GM10248 (cell line): ENCODE data around the gene GLCE.

Experiments used
- CTCF ChIA-PET: fragments of 300-600 bp; sonication (Branson Sonifier 250); formaldehyde crosslinking; extraction: SDS; loops from one replicate; lab custom pipeline; 2021; ENCODE audit warnings: antibody characterized with exemption; lab: Yijun Ruan, JAX
- POLR2A ChIA-PET: fragments of 350-650 bp; sonication (Branson Sonifier 250); formaldehyde crosslinking; extraction: SDS; loops from one replicate; lab custom pipeline; 2020; ENCODE audit warnings: antibody characterized with exemption; lab: Yijun Ruan, JAX
- DNase-seq: peaks from one replicate; pipeline ENCODE4 v3.0.0; 2012; ENCODE audit errors: extremely low spot score
- TF ChIP-seq, protein P1 (sequence below): IDR thresholded peaks from 2 replicates; pipeline ENCODE4 v1.5.1; 2012; ENCODE audit warnings: mild to moderate bottlenecking, low read depth; ENCODE audit errors: extremely low read depth, missing control alignments, control extremely low read depth

Gene GLCE

DNA sequence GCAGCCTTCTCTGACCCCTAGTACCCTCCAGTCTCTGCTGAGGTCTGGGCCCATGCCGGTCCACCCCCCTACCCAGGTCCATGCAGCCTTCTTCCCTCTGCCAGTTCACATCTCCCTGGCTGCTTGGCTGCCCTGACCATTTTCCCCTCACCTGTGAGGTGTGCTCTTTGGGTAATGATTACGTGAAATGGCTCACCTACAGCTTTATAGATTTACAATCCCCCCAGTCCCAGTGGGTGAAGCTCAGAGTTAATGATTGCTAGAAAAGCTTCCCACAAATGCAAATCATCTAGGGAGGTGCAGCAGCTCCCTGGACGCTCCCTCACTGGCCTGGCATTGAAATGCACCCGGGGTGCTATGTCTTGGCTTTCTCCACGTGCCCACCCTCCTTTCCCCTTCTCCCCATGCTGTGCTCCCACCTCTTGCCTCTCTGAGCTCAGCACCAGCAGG is 157.0 kb downstream of the GLCE start:
- TF ChIP-seq, protein P1, sequence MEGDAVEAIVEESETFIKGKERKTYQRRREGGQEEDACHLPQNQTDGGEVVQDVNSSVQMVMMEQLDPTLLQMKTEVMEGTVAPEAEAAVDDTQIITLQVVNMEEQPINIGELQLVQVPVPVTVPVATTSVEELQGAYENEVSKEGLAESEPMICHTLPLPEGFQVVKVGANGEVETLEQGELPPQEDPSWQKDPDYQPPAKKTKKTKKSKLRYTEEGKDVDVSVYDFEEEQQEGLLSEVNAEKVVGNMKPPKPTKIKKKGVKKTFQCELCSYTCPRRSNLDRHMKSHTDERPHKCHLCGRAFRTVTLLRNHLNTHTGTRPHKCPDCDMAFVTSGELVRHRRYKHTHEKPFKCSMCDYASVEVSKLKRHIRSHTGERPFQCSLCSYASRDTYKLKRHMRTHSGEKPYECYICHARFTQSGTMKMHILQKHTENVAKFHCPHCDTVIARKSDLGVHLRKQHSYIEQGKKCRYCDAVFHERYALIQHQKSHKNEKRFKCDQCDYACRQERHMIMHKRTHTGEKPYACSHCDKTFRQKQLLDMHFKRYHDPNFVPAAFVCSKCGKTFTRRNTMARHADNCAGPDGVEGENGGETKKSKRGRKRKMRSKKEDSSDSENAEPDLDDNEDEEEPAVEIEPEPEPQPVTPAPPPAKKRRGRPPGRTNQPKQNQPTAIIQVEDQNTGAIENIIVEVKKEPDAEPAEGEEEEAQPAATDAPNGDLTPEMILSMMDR = no peak
- ChIA-PET POLR2A (no interaction called here), CTCF (no interaction called here)
- DNase-seq = no peak

DNA sequence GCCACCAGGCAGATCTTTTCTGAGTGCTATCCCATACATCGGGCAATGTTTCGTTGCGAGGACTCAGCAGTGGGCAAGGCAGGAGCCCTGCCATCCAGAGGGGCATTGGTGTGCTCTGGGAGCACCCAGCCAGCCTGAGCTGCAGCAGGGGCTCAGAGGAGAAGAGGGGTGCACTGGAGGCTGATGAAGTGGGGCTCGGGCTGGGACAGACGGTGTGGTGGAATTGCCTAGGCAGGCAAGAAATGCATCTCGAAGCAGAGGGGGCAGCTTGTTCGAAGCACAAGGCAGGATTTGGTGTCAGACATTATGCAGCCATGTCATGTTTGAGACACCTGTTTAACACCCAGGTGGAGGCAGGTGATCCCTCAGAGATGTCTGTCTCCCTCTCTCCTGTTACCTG is 157.6 kb downstream of the GLCE start:
- DNase-seq = no peak
- TF ChIP-seq, protein P1 = no peak
- CTCF ChIA-PET = no interaction called here
- POLR2A ChIA-PET = no interaction called here

DNA sequence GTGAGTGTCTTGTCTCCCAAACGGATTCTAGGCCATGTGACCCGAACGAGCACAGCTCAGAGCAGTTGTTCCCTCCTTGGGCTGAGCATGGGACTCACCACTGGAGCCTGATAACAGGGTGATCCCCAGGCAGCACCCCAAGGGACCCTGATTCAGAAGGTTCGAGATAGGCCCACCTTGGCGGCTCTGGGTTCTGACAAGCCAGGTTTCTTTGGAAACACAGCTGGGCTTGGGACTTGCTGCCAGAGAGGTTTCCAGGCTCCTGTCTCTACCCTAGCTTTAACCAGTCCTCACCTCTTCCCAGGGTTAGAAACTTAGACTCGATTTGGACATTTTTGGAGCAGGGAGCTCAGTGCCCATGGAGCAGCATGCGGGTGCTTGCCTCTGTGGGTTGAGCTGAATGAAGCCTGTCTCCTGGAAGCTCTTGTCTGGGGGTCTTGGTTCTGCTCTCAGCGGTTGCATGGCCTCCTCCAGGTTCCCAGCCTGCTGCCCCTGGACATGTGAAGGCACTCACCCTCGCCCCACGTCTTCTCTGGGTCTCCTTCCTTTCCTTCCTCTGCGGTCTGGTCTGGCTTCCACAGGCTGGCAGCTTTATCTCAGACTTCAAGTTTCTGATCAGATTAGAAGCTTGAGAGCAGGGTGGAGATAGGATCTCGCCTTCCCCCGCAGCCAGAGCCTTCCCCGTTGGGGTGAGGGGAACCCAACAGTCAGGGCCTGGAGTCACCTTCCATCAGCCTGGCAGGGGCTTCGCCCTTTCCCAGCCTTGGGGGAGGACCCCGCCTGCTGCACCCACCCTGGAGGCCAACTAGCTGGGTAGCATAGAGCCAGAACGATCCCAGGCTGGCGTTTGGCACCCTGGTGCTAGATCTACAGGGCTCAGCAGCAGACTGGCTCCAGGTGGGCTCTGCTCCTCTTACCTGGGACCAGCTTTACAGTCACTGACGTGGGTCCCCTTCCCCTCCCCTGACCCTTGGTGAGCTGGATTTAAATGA is 159.2 kb downstream of the GLCE start:
- POLR2A ChIA-PET = no interaction called here
- CTCF ChIA-PET = interaction anchor here (1.6 kb wide), 1 partner anchor 24 kb away, joined by 5 read pairs; no protein-coding TSS in a partner anchor
- no peak for DNase-seq
- TF ChIP-seq, protein P1 = no peak

DNA sequence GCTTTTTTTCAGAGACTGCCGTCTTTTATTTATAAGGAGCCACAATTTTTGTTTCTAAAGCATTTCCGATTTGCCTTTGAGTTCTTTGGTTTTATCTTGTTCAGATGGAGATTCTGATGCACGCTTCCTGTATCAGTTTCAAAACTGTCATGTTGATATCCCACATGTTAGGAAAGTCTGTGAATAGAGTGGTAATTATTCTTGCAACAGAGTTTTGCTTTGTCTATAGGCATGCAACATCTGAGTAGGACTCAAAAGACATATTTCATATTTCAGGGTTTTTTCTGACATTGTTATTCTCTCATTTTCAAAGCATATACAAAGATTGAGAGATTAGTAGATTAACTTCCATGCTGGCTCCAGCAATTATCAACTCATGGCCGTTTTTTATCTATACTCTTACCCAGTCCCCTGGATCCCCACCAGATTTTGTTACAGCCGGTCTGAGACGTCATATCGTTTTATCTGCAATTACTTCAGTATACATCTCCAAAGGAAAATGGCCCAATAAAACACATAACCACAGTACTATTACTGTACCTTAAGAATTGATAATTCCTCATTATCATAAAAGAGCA is 160.6 kb downstream of the GLCE start:
- TF ChIP-seq, protein P1 = no peak
- ChIA-PET POLR2A (no interaction called here), CTCF (no interaction called here)
- no peak for DNase-seq
